GM21723 (cell line): ENCODE measurements around the gene HSD17B2.
"Not testable (repeated sequence)": the region's sequence is repeated elsewhere in the genome, so short reads cannot be mapped to it uniquely, and the experiment has no call there.

ENCODE experiments used
- ATAC-seq: cut with Tn5 transposase; IDR thresholded peaks from one replicate; pipeline ENCODE4 v1.9.1; 2021; ENCODE audit warnings: mild to moderate bottlenecking, moderate library complexity; ENCODE audit not compliant: unreplicated experiment

The HSD17B2 gene

GRCh38 chr16:82118749-82119148 is 83.7 kb downstream of the HSD17B2 start:
- no peak for ATAC-seq

GRCh38 chr16:82119405-82119804 is 84.4 kb downstream of the HSD17B2 start:
- no peak for ATAC-seq

DNA sequence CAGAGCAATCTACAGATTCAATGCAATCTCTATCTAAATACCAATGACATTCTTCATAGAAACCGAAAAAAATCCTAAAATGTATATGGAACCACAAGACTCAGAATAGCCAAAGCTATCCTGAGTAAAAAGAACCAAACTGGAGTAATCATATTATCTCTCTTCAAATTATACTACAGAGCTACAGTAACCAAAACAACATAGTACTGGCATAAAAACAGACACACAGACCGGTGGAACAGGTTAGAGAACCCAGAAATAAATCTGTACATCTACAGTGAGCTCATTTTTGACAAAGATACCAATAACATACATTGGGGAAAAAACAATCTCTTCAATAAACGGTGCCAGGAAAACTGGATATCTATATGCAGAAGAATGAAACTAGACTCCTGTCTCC is 89.6 kb downstream of the HSD17B2 start:
- no peak for ATAC-seq

DNA sequence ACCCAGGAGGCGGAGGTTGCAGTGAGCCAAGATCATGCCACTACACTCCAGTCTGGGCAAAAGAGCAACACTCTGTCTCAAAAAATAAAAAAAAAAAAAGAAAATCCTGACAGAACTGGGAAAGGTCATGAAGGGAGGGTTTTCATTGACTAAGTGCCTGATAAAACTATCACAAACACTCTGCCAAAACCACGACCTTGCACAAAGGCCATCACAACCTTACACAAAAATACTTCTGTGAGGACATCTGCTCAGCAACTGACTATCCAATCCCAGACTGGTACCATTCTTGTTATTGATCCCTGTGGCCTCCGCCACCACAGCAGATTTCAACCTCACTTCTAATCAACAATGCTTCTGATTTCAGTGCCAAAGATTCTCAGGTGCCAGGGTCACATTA is 94.8 kb downstream of the HSD17B2 start:
- no peak for ATAC-seq

GRCh38 chr16:82133798-82134197 is 98.7 kb downstream of the HSD17B2 start:
- ATAC-seq = no peak

GRCh38 chr16:82134846-82135245 is 99.8 kb downstream of the HSD17B2 start:
- ATAC-seq = no peak

DNA sequence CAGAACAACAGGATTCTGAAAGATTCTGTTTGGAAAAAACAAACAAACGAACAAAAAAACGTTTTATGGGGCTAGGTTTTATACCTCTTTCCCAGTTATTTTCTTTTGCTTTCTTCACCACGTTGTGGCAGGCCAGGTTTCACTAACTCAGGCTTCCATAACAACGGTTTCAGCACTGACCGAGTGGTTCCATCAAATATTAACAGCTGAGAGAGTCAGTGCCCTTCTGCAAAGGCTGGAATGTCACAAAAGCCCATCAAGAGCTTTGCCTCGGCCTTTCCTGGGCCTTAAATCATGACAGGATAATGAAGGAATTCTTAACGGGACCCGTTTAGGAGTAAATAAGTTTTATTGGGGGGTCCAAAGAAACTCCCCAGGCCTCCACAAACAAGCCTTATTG is 100.8 kb downstream of the HSD17B2 start:
- ATAC-seq = no peak

- ATAC-seq = no peak
These were observed 102.1 kb downstream of the HSD17B2 start for GRCh38 chr16:82136956-82137821.

DNA sequence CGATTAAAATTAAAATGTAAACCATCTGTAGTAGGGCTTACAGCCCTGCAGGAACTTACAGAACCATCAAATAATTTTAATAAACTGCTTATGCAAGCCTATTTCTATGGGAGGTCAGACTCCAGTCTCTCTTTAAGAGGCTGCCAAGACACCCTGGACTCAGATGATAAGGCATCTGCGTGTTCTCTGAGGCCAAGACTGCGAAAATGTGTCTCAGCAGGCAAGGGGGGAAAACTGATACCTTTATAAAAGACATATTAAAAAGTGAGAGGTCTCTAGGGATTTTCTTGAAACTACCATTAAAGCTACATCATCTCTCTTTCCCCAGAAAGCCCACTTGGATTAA is 102.7 kb downstream of the HSD17B2 start:
- no peak for ATAC-seq

GRCh38 chr16:82138478-82139285 is 103.6 kb downstream of the HSD17B2 start:
- ATAC-seq = no peak

DNA sequence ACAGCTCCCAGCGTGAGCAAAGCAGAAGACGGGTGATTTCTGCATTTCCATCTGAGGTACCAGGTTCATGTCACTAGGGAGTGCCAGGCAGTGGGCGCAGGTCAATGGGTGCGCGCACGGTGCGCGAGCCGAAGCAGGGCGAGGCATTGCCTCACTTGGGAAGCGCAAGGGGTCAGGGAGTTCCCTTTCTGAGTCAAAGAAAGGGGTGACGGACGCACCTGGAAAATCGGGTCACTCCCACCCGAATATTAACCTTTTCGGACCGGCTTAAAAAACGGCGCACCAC is 104.2 kb downstream of the HSD17B2 start:
- not testable (repeated sequence) for ATAC-seq

DNA sequence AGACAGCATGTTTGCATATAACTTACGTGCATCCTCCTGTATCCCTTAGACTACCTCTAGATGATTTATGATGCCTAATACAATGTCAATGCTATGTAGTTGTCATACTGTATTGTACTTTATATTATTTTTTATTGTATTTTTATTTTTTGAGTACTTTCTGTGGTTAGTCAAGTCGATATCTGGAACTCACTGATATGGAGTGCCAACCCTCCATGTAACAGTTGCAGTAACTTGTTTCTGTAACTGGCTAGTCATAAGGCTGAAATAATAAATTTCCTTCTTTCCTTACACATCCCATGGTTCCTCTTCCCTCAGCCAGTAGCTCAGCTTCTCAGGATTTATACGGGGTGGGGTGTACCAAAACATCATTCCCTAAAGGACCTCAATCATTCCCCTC is 111.5 kb downstream of the HSD17B2 start:
- ATAC-seq = no peak

DNA sequence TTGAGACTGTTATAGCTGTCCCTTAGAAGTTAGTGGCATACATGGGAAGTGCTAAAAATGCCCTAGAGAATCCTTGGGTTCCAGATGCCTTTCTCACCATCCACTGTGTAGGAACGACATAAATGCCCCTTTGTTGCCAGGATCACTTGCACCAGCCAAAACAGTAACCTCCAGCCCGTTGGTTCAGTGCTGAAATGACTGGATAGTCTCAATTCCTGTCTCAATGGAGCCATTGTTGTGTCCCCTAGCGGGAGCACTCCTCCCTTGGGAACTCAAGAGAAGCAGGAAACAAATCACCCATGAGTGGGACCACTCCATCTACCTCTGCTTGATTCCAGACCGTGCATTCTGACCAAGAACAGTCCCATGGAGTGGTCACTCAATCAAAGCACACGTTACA is 111.9 kb downstream of the HSD17B2 start:
- no peak for ATAC-seq

DNA sequence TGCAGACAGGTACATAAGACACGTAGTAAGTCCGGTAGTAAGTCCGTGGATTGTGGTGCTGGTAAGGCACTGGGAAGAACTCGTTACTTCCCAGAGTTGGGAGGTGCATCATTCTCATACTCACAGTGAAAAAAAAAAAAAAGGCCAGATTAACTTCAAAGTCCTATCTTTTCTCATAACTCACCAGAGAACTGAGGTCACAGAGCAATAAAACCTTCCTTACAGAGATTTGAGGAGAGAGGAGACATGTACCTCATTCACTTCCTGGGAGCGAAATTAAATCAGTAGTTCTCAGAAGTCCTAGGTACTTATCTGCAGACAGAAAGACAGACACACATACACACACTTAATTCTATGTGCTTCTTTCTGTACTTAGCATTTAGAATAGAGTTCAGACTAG is 112.5 kb downstream of the HSD17B2 start:
- no peak for ATAC-seq
